Suprapubic skin (tissue), 4 donors: ENCODE measurements around the gene CAMTA2.

ENCODE experiments used
- EP300 ChIP-seq: sonication (generic); formaldehyde crosslinking; IDR thresholded peaks from one replicate; pipeline ENCODE4 v1.6.1; 2017; ENCODE audit warnings: antibody characterized with exemption
- POLR2A ChIP-seq, 2 donors: fragments of 450-650 bp; IDR thresholded peaks; one replicate each; pipeline ENCODE4 v1.6.1; 2017; ENCODE audit warnings: antibody characterized with exemption in 2 of 2, mild to moderate bottlenecking in 2 of 2, moderate library complexity in 2 of 2
- POLR2AphosphoS5 ChIP-seq, 3 donors: sonication (generic); formaldehyde crosslinking; IDR thresholded peaks; one replicate each; pipeline ENCODE4 v1.6.1; 2017; ENCODE audit warnings: antibody characterized with exemption in 3 of 3
- TF ChIP-seq, protein P1 (sequence below), 2 donors: fragments of 200-600 bp in 1 of 2; fragments of 450-650 bp in 1 of 2; sonication (generic) in 1 of 2; IDR thresholded peaks; one replicate each; pipeline ENCODE4 v1.5.1; 2016 to 2019; ENCODE audit warnings: antibody characterized with exemption in 2 of 2, mild to moderate bottlenecking in 1 of 2, moderate library complexity in 1 of 2

DNA sequence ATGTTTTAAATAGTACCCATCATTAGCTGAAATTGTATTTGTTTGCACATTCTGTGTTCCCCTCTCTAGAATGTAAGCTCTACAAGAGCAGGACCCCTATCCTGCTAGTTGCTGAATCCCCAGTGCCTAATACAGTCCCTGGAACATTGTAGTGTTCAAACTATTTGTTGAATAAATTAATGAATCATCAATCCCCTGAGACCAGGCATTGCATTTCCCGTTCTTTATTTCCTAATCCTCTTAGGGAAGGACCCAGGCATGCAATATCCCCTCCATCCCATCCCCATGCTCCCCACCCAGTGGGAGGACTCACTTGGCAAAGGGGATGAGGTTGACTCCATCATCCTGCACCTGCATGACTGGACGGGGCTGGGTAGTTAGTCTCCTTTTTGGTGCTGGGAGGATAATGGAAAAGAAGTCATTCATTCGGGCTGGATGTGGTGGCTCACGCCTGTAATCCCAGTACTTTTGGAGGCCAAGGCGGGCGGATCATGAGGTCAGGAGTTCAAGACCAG, 6.7 kb upstream of the CAMTA2 start:
- TF ChIP-seq, protein P1, sequence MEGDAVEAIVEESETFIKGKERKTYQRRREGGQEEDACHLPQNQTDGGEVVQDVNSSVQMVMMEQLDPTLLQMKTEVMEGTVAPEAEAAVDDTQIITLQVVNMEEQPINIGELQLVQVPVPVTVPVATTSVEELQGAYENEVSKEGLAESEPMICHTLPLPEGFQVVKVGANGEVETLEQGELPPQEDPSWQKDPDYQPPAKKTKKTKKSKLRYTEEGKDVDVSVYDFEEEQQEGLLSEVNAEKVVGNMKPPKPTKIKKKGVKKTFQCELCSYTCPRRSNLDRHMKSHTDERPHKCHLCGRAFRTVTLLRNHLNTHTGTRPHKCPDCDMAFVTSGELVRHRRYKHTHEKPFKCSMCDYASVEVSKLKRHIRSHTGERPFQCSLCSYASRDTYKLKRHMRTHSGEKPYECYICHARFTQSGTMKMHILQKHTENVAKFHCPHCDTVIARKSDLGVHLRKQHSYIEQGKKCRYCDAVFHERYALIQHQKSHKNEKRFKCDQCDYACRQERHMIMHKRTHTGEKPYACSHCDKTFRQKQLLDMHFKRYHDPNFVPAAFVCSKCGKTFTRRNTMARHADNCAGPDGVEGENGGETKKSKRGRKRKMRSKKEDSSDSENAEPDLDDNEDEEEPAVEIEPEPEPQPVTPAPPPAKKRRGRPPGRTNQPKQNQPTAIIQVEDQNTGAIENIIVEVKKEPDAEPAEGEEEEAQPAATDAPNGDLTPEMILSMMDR (IDR thresholded peaks at IDR 0.05) = no peak
- TF ChIP-seq EP300 = no peak
- TF ChIP-seq POLR2A (IDR thresholded peaks at IDR 0.05) = no peak
- no peak for TF ChIP-seq POLR2AphosphoS5 (IDR thresholded peaks at IDR 0.05)
